ENCODE results near the gene KNDC1.

DNA sequence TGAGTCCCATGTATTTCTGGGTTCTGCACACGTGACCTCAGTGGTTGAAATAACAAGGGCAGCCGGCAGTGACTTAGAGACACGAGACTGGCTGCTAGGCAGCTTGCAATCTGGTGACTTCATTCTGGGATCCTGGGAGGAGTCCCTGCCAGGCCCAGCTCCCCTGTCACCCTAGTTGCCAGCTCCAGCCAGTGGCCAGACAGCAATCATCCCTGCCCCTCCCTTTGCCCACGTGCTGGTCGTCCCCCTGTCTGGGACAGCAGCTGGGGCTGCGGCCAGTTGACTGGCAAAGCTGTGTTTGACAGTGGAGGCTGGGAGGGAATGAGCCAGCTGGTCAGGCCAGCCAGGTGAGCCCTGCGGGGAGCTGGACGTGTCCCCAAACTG is 42.3 kb upstream of the KNDC1 start:
- no peak for TF ChIP-seq KLF8 (tag by site-specific recombination; IDR thresholded peaks at IDR 0.05)
- no peak for TF ChIP-seq GLI2 (tag by site-specific recombination; IDR thresholded peaks at IDR 0.05; ENCODE audit: borderline replicate concordance, low read depth)
- TF ChIP-seq, protein P1, sequence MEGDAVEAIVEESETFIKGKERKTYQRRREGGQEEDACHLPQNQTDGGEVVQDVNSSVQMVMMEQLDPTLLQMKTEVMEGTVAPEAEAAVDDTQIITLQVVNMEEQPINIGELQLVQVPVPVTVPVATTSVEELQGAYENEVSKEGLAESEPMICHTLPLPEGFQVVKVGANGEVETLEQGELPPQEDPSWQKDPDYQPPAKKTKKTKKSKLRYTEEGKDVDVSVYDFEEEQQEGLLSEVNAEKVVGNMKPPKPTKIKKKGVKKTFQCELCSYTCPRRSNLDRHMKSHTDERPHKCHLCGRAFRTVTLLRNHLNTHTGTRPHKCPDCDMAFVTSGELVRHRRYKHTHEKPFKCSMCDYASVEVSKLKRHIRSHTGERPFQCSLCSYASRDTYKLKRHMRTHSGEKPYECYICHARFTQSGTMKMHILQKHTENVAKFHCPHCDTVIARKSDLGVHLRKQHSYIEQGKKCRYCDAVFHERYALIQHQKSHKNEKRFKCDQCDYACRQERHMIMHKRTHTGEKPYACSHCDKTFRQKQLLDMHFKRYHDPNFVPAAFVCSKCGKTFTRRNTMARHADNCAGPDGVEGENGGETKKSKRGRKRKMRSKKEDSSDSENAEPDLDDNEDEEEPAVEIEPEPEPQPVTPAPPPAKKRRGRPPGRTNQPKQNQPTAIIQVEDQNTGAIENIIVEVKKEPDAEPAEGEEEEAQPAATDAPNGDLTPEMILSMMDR (tag by site-specific recombination; IDR thresholded peaks at IDR 0.05), result no peak
- no peak for TF ChIP-seq KLF9 (tag by site-specific recombination; IDR thresholded peaks at IDR 0.05; ENCODE audit: low read depth)
- TF ChIP-seq, protein P2, sequence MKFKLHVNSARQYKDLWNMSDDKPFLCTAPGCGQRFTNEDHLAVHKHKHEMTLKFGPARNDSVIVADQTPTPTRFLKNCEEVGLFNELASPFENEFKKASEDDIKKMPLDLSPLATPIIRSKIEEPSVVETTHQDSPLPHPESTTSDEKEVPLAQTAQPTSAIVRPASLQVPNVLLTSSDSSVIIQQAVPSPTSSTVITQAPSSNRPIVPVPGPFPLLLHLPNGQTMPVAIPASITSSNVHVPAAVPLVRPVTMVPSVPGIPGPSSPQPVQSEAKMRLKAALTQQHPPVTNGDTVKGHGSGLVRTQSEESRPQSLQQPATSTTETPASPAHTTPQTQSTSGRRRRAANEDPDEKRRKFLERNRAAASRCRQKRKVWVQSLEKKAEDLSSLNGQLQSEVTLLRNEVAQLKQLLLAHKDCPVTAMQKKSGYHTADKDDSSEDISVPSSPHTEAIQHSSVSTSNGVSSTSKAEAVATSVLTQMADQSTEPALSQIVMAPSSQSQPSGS (tag by site-specific recombination; IDR thresholded peaks at IDR 0.05; ENCODE audit: low read depth), result no peak
- no peak for TF ChIP-seq YY1 (tag by site-specific recombination; IDR thresholded peaks at IDR 0.05)
- TF ChIP-seq ZSCAN30 (tag by site-specific recombination; IDR thresholded peaks at IDR 0.05), result no peak
- no peak for TF ChIP-seq ZNF404 (tag by site-specific recombination; IDR thresholded peaks at IDR 0.05)
- no peak for TF ChIP-seq TCF7L2 (IDR thresholded peaks at IDR 0.05; ENCODE audit: borderline replicate concordance, low read depth, low read length)
